ENCODE measurements around the gene GRIK3. TPM values are rescaled to one million over a fixed set of nuclear protein-coding genes. Genes with fewer than 3 reads are reported as not detected.

GRIK3 gene
- total RNA-seq, 1 experiment from 2014 or later = not detected

- ChIA-PET POLR2A (ENCODE audit: unreplicated experiment) (no interaction called here), CTCF (no interaction called here)
- no TSS peak for BruUV-seq (replicated peaks)
- intact Hi-C loops (cut with micrococcal nuclease) = no loop called here
- H3K36me3 ChIP-seq (ENCODE audit: low read depth, low read length) = no peaks in the 10 kb centered on the region
- H3F3A ChIP-seq (ENCODE audit: low read length, unreplicated experiment) = no peaks in the 10 kb centered on the region
- no peak overlapping the region for H3K9ac ChIP-seq (ENCODE audit: low read length)
- H4K20me1 ChIP-seq (ENCODE audit: low read length) = no peaks in the 10 kb centered on the region
- H2AFZ ChIP-seq (ENCODE audit: low read length) = no peak overlapping the region
- TF ChIP-seq EZH2 (IDR thresholded peaks at IDR 0.05; ENCODE audit: low read length, unreplicated experiment) (no peak), CTCF (conservative IDR thresholded peaks at IDR 0.05; ENCODE audit: low read depth, low read length) (no peak), EZH2phosphoT487 (IDR thresholded peaks at IDR 0.05; ENCODE audit: borderline replicate concordance, low read length) (no peak)
- ATAC-seq (no peak), DNase-seq (no peak)
- no peak overlapping the region for H3K4me3 ChIP-seq (ENCODE audit: low read length)
- no peaks in the 10 kb centered on the region for H3K4me1 ChIP-seq (ENCODE audit: insufficient read depth, low read length)
- no peaks in the 10 kb centered on the region for H3K9me2 ChIP-seq (replicated peaks; ENCODE audit: low read length)
- peaks cover 57% of the 10 kb centered on the region for H3K27me3 ChIP-seq (ENCODE audit: low read length)
- H3K4me2 ChIP-seq (ENCODE audit: low read length) = no peak overlapping the region
- no peaks in the 10 kb centered on the region for H3K79me2 ChIP-seq (ENCODE audit: low read length)
- H3K27ac ChIP-seq (ENCODE audit: low read length) = no peak overlapping the region
- no peaks in the 10 kb centered on the region for H3K9me3 ChIP-seq (ENCODE audit: low read length)
Measured at GRCh38 chr1:36839485-36839884, 194.8 kb downstream of the GRIK3 start.

GRCh38 chr1:36838888-36839287 is 195.4 kb downstream of the GRIK3 start:
- POLR2A ChIA-PET (ENCODE audit: unreplicated experiment) = no interaction called here
- no peaks in the 10 kb centered on the region for H3F3A ChIP-seq (ENCODE audit: low read length, unreplicated experiment)
- no peaks in the 10 kb centered on the region for H3K9me3 ChIP-seq (ENCODE audit: low read length)
- no peak overlapping the region for H2AFZ ChIP-seq (ENCODE audit: low read length)
- H3K27ac ChIP-seq (ENCODE audit: low read length) = no peak overlapping the region
- DNase-seq (no peak), ATAC-seq (no peak)
- H3K4me2 ChIP-seq (ENCODE audit: low read length) = no peak overlapping the region
- H4K20me1 ChIP-seq (ENCODE audit: low read length) = no peaks in the 10 kb centered on the region
- no peaks in the 10 kb centered on the region for H3K79me2 ChIP-seq (ENCODE audit: low read length)
- CTCF ChIA-PET = no interaction called here
- no TSS peak for BruUV-seq (replicated peaks)
- no peaks in the 10 kb centered on the region for H3K36me3 ChIP-seq (ENCODE audit: low read depth, low read length)
- H3K27me3 ChIP-seq (ENCODE audit: low read length) = peaks cover 56% of the 10 kb centered on the region
- no peak overlapping the region for H3K4me3 ChIP-seq (ENCODE audit: low read length)
- intact Hi-C loops (cut with micrococcal nuclease) = no loop called here
- H3K4me1 ChIP-seq (ENCODE audit: insufficient read depth, low read length) = no peaks in the 10 kb centered on the region
- no peak overlapping the region for H3K9ac ChIP-seq (ENCODE audit: low read length)
- TF ChIP-seq CTCF (conservative IDR thresholded peaks at IDR 0.05; ENCODE audit: low read depth, low read length) (no peak), EZH2 (IDR thresholded peaks at IDR 0.05; ENCODE audit: low read length, unreplicated experiment) (no peak), EZH2phosphoT487 (IDR thresholded peaks at IDR 0.05; ENCODE audit: borderline replicate concordance, low read length) (no peak)
- H3K9me2 ChIP-seq (replicated peaks; ENCODE audit: low read length) = no peaks in the 10 kb centered on the region

GRCh38 chr1:36836916-36837315 is 197.4 kb downstream of the GRIK3 start:
- no peaks in the 10 kb centered on the region for H3K9me3 ChIP-seq (ENCODE audit: low read length)
- ChIA-PET POLR2A (ENCODE audit: unreplicated experiment) (no interaction called here), CTCF (no interaction called here)
- no peak overlapping the region for H3K27ac ChIP-seq (ENCODE audit: low read length)
- no peak overlapping the region for H2AFZ ChIP-seq (ENCODE audit: low read length)
- H3K9me2 ChIP-seq (replicated peaks; ENCODE audit: low read length) = no peaks in the 10 kb centered on the region
- H3K27me3 ChIP-seq (ENCODE audit: low read length) = peaks cover 54% of the 10 kb centered on the region
- TF ChIP-seq CTCF (conservative IDR thresholded peaks at IDR 0.05; ENCODE audit: low read depth, low read length) = no peak
- no peak for TF ChIP-seq EZH2 (IDR thresholded peaks at IDR 0.05; ENCODE audit: low read length, unreplicated experiment)
- TF ChIP-seq EZH2phosphoT487 (IDR thresholded peaks at IDR 0.05; ENCODE audit: borderline replicate concordance, low read length) = no peak
- ATAC-seq (no peak), DNase-seq (no peak)
- H3F3A ChIP-seq (ENCODE audit: low read length, unreplicated experiment) = no peaks in the 10 kb centered on the region
- no peak overlapping the region for H3K9ac ChIP-seq (ENCODE audit: low read length)
- no peaks in the 10 kb centered on the region for H3K36me3 ChIP-seq (ENCODE audit: low read depth, low read length)
- no peak overlapping the region for H3K4me2 ChIP-seq (ENCODE audit: low read length)
- no peaks in the 10 kb centered on the region for H4K20me1 ChIP-seq (ENCODE audit: low read length)
- H3K79me2 ChIP-seq (ENCODE audit: low read length) = no peaks in the 10 kb centered on the region
- BruUV-seq (replicated peaks) = no TSS peak
- H3K4me1 ChIP-seq (ENCODE audit: insufficient read depth, low read length) = no peaks in the 10 kb centered on the region
- intact Hi-C loops (cut with micrococcal nuclease) = no loop called here
- no peak overlapping the region for H3K4me3 ChIP-seq (ENCODE audit: low read length)
